Right lung (tissue), 5 donors: ENCODE results near the gene MCCC2. TPM values are rescaled to one million over a fixed set of nuclear protein-coding genes. Genes with fewer than 3 reads are reported as not detected.

ENCODE experiments used
- polyA plus RNA-seq, 5 donors: library from polyadenylated mRNA; unstranded; fragments of 120-200 nt; gene quantifications; one replicate each; pipeline versions ENCODE4 v1.2.1 to v1.2.3, GENCODE V29; 2013; ENCODE audit warnings: inconsistent platforms in 1 of 5, low replicate concordance in 1 of 5; ENCODE audit not compliant: insufficient read length in 5 of 5, insufficient read depth in 1 of 5

MCCC2 gene
- polyA plus RNA-seq, 5 donors = 35.4 to 47.9 (median 44.6) TPM

Other genes starting within 250 kb of the MCCC2 start
- 10 to 100 TPM; 26.0 to 53.5 (median 43.6) TPM for gene BDP1, start 131.7 kb upstream of the MCCC2 start, polyA plus RNA-seq
- not detected for gene CARTPT, start 131.9 kb downstream of the MCCC2 start, polyA plus RNA-seq